ENCODE measurements around the gene RELN. TPM values are rescaled to one million over a fixed set of nuclear protein-coding genes. Genes with fewer than 3 reads are reported as not detected.

The RELN gene
- total and polyA plus RNA-seq, 2 of the 13 experiments (the other 11 are each of a cell fraction or from before 2014, with no cell fraction given) = 315 to 332 TPM

DNA sequence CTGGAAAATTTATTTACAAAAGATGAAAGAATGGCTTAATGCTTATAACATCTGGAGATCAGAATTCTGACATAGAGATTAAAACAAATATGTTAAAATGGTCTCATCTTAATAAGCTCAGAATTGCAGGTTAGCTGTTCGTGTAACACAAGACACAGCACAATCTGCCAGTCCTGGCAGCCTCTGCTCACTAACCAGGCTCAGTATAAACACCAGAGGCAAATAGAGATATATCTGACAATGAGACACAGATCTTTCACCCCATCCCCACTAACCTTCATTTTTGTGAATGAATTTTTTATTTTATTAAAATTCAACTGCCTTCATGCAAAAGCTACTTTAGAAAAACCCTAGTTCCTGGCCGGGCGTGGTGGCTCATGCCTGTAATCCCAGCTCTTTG, 51.8 kb downstream of the RELN start:
- Histone ChIP-seq H3K79me2 (ENCODE audit: insufficient read depth, low read length) (no peaks in the 10 kb centered on the region), H3K27ac (ENCODE audit: extremely low read length, insufficient read depth, low read length) (no peak overlapping the region), H4K20me1 (ENCODE audit: insufficient read depth, low read length) (peaks cover 1% of the 10 kb centered on the region; the same call in 1 of the 2 replicates), H3K36me3 (replicated peaks in 1 of 2; ENCODE audit: control insufficient read depth in 1 of 2, insufficient read depth in 2 of 2, low read length in 2 of 2) (no peaks in the 10 kb centered on the region; a peak in 1 of 5 replicates), H3K9ac (ENCODE audit: insufficient read depth, low read depth, low read length) (no peak overlapping the region), H3K27me3 (ENCODE audit: control insufficient read depth in 1 of 2, insufficient read depth in 2 of 2, low read length in 2 of 2) (no peaks in the 10 kb centered on the region), H3K4me1 (ENCODE audit: insufficient read depth, low read length) (0 out of 2 replicates have a peak, but pooled peaks cover 6% of the 10 kb centered on the region), H3K4me2 (ENCODE audit: low read depth, low read length) (no peak overlapping the region), H3K9me3 (ENCODE audit: low read length) (no peaks in the 10 kb centered on the region), H3K4me3 (replicated peaks in 1 of 3; ENCODE audit: insufficient read depth in 1 of 3, low read depth in 2 of 3, low read length in 3 of 3) (no peak overlapping the region), H2AFZ (ENCODE audit: low read length) (no peak overlapping the region)
- 89% methylated on average over 3 of the region's 3 CpGs for WGBS (ENCODE audit: low lambda C conversion rate)
- CTCF ChIA-PET (ENCODE audit: low intra/inter-chr PET ratio, low total read pairs) = no interaction called here
- DNase-seq (ENCODE audit: low spot score) = no peak
- TF ChIP-seq CEBPG (CRISPR knock-in tag; IDR thresholded peaks at IDR 0.05) (no peak), ZNF781 (CRISPR knock-in tag; IDR thresholded peaks at IDR 0.05; ENCODE audit: borderline replicate concordance, not compliant biosample characterization) (no peak), AGO2 (optimal IDR thresholded peaks at IDR 0.05; ENCODE audit: low read depth, low read length) (peak; percentile 67), ZNF772 (CRISPR knock-in tag; IDR thresholded peaks at IDR 0.05) (no peak), ZSCAN25 (CRISPR knock-in tag; IDR thresholded peaks at IDR 0.05) (no peak), ZKSCAN8 (CRISPR knock-in tag; IDR thresholded peaks at IDR 0.05; ENCODE audit: borderline replicate concordance) (no peak), MEIS2 (CRISPR knock-in tag; IDR thresholded peaks at IDR 0.05) (no peak), FOSL2 (CRISPR knock-in tag; IDR thresholded peaks at IDR 0.05) (no peak)
- intact Hi-C loops (cut with micrococcal nuclease; ENCODE audit: unreplicated experiment) = no loop called here
- in situ Hi-C loops (cut with HindIII; ENCODE audit: extremely low pct_ligation_motif_present, low pct_unique_long_range_greater_than_20kb) = no loop called here
- no TSS peak for BruUV-seq (replicated peaks)
- no peak for ATAC-seq
- FAIRE-seq = no peak
- POLR2A ChIA-PET = no interaction called here

DNA sequence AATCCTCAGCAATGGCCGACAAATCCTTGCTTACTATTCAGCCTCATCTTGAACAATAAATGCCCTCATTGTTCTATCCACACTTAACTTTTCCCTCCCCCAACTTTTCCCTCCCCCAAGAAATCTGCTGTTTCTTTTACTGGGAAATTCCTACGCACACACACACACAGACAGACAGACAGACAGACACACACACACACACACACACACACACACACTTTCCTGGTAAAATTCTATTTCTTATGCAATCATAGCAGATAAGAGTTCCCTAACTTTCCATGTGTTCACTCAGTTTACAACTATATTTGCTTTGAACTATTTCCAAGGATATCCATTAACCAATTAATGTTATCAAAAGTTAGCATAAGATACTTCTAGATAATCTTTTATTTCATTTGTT, 52.9 kb downstream of the RELN start:
- intact Hi-C loops (cut with micrococcal nuclease; ENCODE audit: unreplicated experiment) (no loop called here), in situ Hi-C loops (cut with HindIII; ENCODE audit: extremely low pct_ligation_motif_present, low pct_unique_long_range_greater_than_20kb) (no loop called here)
- Histone ChIP-seq H3K27ac (ENCODE audit: extremely low read length, insufficient read depth, low read length) (no peak overlapping the region), H3K27me3 (ENCODE audit: control insufficient read depth in 1 of 2, insufficient read depth in 2 of 2, low read length in 2 of 2) (no peaks in the 10 kb centered on the region), H3K4me3 (replicated peaks in 1 of 3; ENCODE audit: insufficient read depth in 1 of 3, low read depth in 2 of 3, low read length in 3 of 3) (no peak overlapping the region), H3K9me3 (ENCODE audit: low read length) (no peaks in the 10 kb centered on the region), H2AFZ (ENCODE audit: low read length) (no peak overlapping the region), H3K4me1 (ENCODE audit: insufficient read depth, low read length) (0 out of 2 replicates have a peak, but pooled peaks cover 6% of the 10 kb centered on the region), H3K79me2 (ENCODE audit: insufficient read depth, low read length) (peaks cover under 1% of the 10 kb centered on the region), H3K4me2 (ENCODE audit: low read depth, low read length) (no peak overlapping the region), H3K36me3 (replicated peaks in 1 of 2; ENCODE audit: control insufficient read depth in 1 of 2, insufficient read depth in 2 of 2, low read length in 2 of 2) (no peaks in the 10 kb centered on the region; a peak in 1 of 5 replicates), H3K9ac (ENCODE audit: insufficient read depth, low read depth, low read length) (no peak overlapping the region), H4K20me1 (ENCODE audit: insufficient read depth, low read length) (peaks cover 5% of the 10 kb centered on the region; the same call in 1 of the 2 replicates)
- FAIRE-seq = no peak
- POLR2A ChIA-PET = no interaction called here
- WGBS (ENCODE audit: low lambda C conversion rate) = 52% methylated on average over 2 of the region's 2 CpGs
- CTCF ChIA-PET (ENCODE audit: low intra/inter-chr PET ratio, low total read pairs) = no interaction called here
- no peak for DNase-seq (ENCODE audit: low spot score)
- ATAC-seq = no peak
- no TSS peak for BruUV-seq (replicated peaks)
- TF ChIP-seq ZNF580 (CRISPR knock-in tag; IDR thresholded peaks at IDR 0.05; ENCODE audit: borderline replicate concordance, low read depth) (no peak), ZNF333 (CRISPR knock-in tag; IDR thresholded peaks at IDR 0.05; ENCODE audit: borderline replicate concordance) (no peak), NFYB (CRISPR knock-in tag; IDR thresholded peaks at IDR 0.05) (no peak), MBD4 (IDR thresholded peaks at IDR 0.05; ENCODE audit: borderline replicate concordance, low read length) (no peak), CC2D1A (CRISPR knock-in tag; IDR thresholded peaks at IDR 0.05) (no peak), HDAC1 (CRISPR knock-in tag; IDR thresholded peaks at IDR 0.05) (no peak), TRIM24 (CRISPR knock-in tag; IDR thresholded peaks at IDR 0.05) (no peak), MTF2 (CRISPR knock-in tag; IDR thresholded peaks at IDR 0.05; ENCODE audit: borderline replicate concordance) (no peak), PPARG (CRISPR knock-in tag; conservative IDR thresholded peaks at IDR 0.05) (no peak), ARNTL (CRISPR knock-in tag; IDR thresholded peaks at IDR 0.05) (no peak)
- TF ChIP-seq, protein P1, sequence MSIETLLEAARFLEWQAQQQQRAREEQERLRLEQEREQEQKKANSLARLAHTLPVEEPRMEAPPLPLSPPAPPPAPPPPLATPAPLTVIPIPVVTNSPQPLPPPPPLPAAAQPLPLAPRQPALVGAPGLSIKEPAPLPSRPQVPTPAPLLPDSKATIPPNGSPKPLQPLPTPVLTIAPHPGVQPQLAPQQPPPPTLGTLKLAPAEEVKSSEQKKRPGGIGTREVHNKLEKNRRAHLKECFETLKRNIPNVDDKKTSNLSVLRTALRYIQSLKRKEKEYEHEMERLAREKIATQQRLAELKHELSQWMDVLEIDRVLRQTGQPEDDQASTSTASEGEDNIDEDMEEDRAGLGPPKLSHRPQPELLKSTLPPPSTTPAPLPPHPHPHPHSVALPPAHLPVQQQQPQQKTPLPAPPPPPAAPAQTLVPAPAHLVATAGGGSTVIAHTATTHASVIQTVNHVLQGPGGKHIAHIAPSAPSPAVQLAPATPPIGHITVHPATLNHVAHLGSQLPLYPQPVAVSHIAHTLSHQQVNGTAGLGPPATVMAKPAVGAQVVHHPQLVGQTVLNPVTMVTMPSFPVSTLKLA (IDR thresholded peaks at IDR 0.05) = no peak
- TF ChIP-seq, protein P2, sequence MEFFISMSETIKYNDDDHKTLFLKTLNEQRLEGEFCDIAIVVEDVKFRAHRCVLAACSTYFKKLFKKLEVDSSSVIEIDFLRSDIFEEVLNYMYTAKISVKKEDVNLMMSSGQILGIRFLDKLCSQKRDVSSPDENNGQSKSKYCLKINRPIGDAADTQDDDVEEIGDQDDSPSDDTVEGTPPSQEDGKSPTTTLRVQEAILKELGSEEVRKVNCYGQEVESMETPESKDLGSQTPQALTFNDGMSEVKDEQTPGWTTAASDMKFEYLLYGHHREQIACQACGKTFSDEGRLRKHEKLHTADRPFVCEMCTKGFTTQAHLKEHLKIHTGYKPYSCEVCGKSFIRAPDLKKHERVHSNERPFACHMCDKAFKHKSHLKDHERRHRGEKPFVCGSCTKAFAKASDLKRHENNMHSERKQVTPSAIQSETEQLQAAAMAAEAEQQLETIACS (CRISPR knock-in tag; IDR thresholded peaks at IDR 0.05) = no peak
